Mammary epithelial cell (primary cell): ENCODE measurements around the gene USP30.

Experiments
- CTCF ChIP-seq, 2 donors: IDR thresholded peaks in 1 of 2; conservative IDR thresholded peaks in 1 of 2; 2 replicates each; pipeline ENCODE4 v1.5.1; 2011 to 2012; ENCODE audit warnings: inconsistent platforms in 2 of 2, low read length in 2 of 2, mild to moderate bottlenecking in 2 of 2, control low read depth in 1 of 2, low read depth in 1 of 2; ENCODE audit not compliant: insufficient read depth in 1 of 2; ENCODE audit errors: extremely low read depth in 1 of 2
- EZH2 ChIP-seq: IDR thresholded peaks from 2 replicates; pipeline ENCODE4 v1.6.1; 2012; ENCODE audit warnings: low read length, inconsistent platforms, borderline replicate concordance

GRCh38 chr12:109085590-109085989, 33.2 kb downstream of the USP30 start:
- TF ChIP-seq EZH2 (no peak), CTCF (conservative IDR thresholded peaks at IDR 0.05 in 1 of 2, IDR thresholded peaks at IDR 0.05 in 1 of 2; ENCODE audit: extremely low read depth in 1 of 2, insufficient read depth in 1 of 2, low read depth in 1 of 2, low read length in 2 of 2) (no peak)
